H9 (cell line): ENCODE measurements around the gene ANKMY1. TPM values are rescaled to one million over a fixed set of nuclear protein-coding genes. Genes with fewer than 3 reads are reported as not detected.
A peak's percentile ranks its signal among the peaks of the same experiment; 100 is the strongest.

Source experiments
- DNase-seq: peaks from one replicate; pipeline ENCODE4 v3.0.0-alpha.2; 2017
- H2AFZ ChIP-seq: one replicate; pipeline ENCODE4 v1.6.1; 2013; ENCODE audit warnings: mild to moderate bottlenecking, low read length, control low read depth, moderate library complexity
- H2AK5ac ChIP-seq: 2 replicates; pipeline ENCODE4 v1.6.1; 2013; ENCODE audit warnings: low read length, control low read depth, mixed read lengths; ENCODE audit not compliant: insufficient read length
- H2BK120ac ChIP-seq: one replicate; pipeline ENCODE4 v1.6.1; 2013; ENCODE audit warnings: low read depth, mild to moderate bottlenecking, low read length, control low read depth, inconsistent platforms; ENCODE audit not compliant: poor library complexity, severe bottlenecking
- H2BK12ac ChIP-seq: 2 replicates; pipeline ENCODE4 v1.6.1; 2013; ENCODE audit warnings: low read length, control low read depth, mixed read lengths, low read depth; ENCODE audit not compliant: insufficient read length
- H2BK15ac ChIP-seq: 2 replicates; pipeline ENCODE4 v1.6.1; 2013; ENCODE audit warnings: low read depth, low read length, control low read depth
- H2BK20ac ChIP-seq: one replicate; pipeline ENCODE4 v1.6.1; 2013; ENCODE audit warnings: low read depth, mild to moderate bottlenecking, low read length, control low read depth, inconsistent platforms; ENCODE audit not compliant: poor library complexity, severe bottlenecking
- H2BK5ac ChIP-seq: 2 replicates; pipeline ENCODE4 v1.6.1; 2013; ENCODE audit warnings: low read length, control low read depth, mixed read lengths; ENCODE audit not compliant: insufficient read length
- H3K14ac ChIP-seq: 2 replicates; pipeline ENCODE4 v1.6.1; 2013; ENCODE audit warnings: low read length, control low read depth; ENCODE audit not compliant: insufficient read depth
- H3K18ac ChIP-seq: 2 replicates; pipeline ENCODE4 v1.6.1; 2013; ENCODE audit warnings: low read depth, mild to moderate bottlenecking, mixed read lengths, low read length, control low read depth; ENCODE audit not compliant: insufficient read length
- H3K23ac ChIP-seq: 2 replicates; pipeline ENCODE4 v1.6.1; 2013; ENCODE audit warnings: low read length, control low read depth, mixed read lengths, low read depth; ENCODE audit not compliant: insufficient read length
- H3K23me2 ChIP-seq: 2 replicates; pipeline ENCODE4 v1.6.1; 2013; ENCODE audit warnings: low read depth, mild to moderate bottlenecking, mixed read lengths, low read length, control low read depth; ENCODE audit not compliant: insufficient read length, poor library complexity, severe bottlenecking
- H3K27ac ChIP-seq: 2 replicates; pipeline ENCODE4 v1.5.1; 2013; ENCODE audit warnings: low read length, control low read depth, mixed read lengths, low read depth; ENCODE audit not compliant: insufficient read length
- H3K27me3 ChIP-seq: 2 replicates; pipeline ENCODE4 v1.6.1; 2013; ENCODE audit warnings: low read length, control low read depth, inconsistent platforms; ENCODE audit not compliant: insufficient read depth
- H3K4ac ChIP-seq: 2 replicates; pipeline ENCODE4 v1.6.1; 2013; ENCODE audit warnings: low read depth, mild to moderate bottlenecking, control low read depth, inconsistent platforms, low read length, moderate library complexity
- H3K4me1 ChIP-seq: 2 replicates; pipeline ENCODE4 v1.6.1; 2013; ENCODE audit warnings: low read length, control low read depth, inconsistent platforms; ENCODE audit not compliant: insufficient read depth
- H3K4me2 ChIP-seq: 2 replicates; pipeline ENCODE4 v1.6.1; 2013; ENCODE audit warnings: low read length, control low read depth, mixed read lengths; ENCODE audit not compliant: insufficient read length, insufficient read depth
- H3K56ac ChIP-seq: 2 replicates; pipeline ENCODE4 v1.6.1; 2013; ENCODE audit warnings: low read depth, mild to moderate bottlenecking, mixed read lengths, low read length, control low read depth; ENCODE audit not compliant: insufficient read length
- H3K79me1 ChIP-seq: 2 replicates; pipeline ENCODE4 v1.6.1; 2013; ENCODE audit warnings: low read depth, mild to moderate bottlenecking, moderate library complexity, low read length, control low read depth, inconsistent platforms; ENCODE audit not compliant: insufficient read depth, poor library complexity, severe bottlenecking
- H3K79me2 ChIP-seq: 2 replicates; pipeline ENCODE4 v1.6.1; 2013; ENCODE audit warnings: low read length, control low read depth, inconsistent platforms; ENCODE audit not compliant: insufficient read depth
- H3K9ac ChIP-seq: 2 replicates; pipeline ENCODE4 v1.6.1; 2013; ENCODE audit warnings: low read length, control low read depth, mixed read lengths; ENCODE audit not compliant: insufficient read length; ENCODE audit errors: extremely low read depth
- H3K9me3 ChIP-seq: one replicate; pipeline ENCODE4 v1.6.1; 2013; ENCODE audit warnings: low read depth, low read length, inconsistent platforms; ENCODE audit not compliant: control insufficient read depth
- H3T11ph ChIP-seq: one replicate; pipeline ENCODE4 v1.6.1; 2013; ENCODE audit warnings: mild to moderate bottlenecking, low read length, control low read depth, inconsistent platforms
- H4K20me1 ChIP-seq: one replicate; pipeline ENCODE4 v1.6.1; 2013; ENCODE audit not compliant: control insufficient read depth, insufficient read length, insufficient read depth
- H4K5ac ChIP-seq: 2 replicates; pipeline ENCODE4 v1.6.1; 2013; ENCODE audit warnings: low read depth, mild to moderate bottlenecking, mixed read lengths, low read length, control low read depth; ENCODE audit not compliant: insufficient read length
- H4K8ac ChIP-seq: replicated peaks from 2 replicates; pipeline ENCODE4 v1.6.1; 2013; ENCODE audit warnings: low read length, control low read depth, mixed read lengths, low read depth; ENCODE audit not compliant: insufficient read length
- H4K91ac ChIP-seq: 2 replicates; pipeline ENCODE4 v1.6.1; 2013; ENCODE audit warnings: low read depth, mild to moderate bottlenecking, moderate library complexity, mixed read lengths, low read length, control low read depth; ENCODE audit not compliant: insufficient read length
- H3K27ac Mint-ChIP-seq, 3 experiments: 2 replicates in 2 of 3; 3 replicates in 1 of 3; pipeline ENCODE4 v1.8.0; 2020 to 2021; ENCODE audit warnings: mixed read lengths in 3 of 3, mild to moderate bottlenecking in 1 of 3, moderate library complexity in 1 of 3
- H3K27me3 Mint-ChIP-seq: 2 replicates; pipeline ENCODE4 v1.8.0; 2021; ENCODE audit warnings: low read depth, mild to moderate bottlenecking, moderate library complexity, mixed read lengths
- H3K36me3 Mint-ChIP-seq, 3 experiments: 2 replicates in 2 of 3; 3 replicates in 1 of 3; pipeline ENCODE4 v1.8.0; 2020 to 2021; ENCODE audit warnings: low read depth in 3 of 3, mixed read lengths in 3 of 3; ENCODE audit not compliant: insufficient read depth in 1 of 3
- H3K4me1 Mint-ChIP-seq, 2 experiments: 2 replicates each; pipeline ENCODE4 v1.8.0; 2020; ENCODE audit warnings: mixed read lengths in 2 of 2
- H3K4me3 Mint-ChIP-seq, 2 experiments: 2 replicates in 1 of 2; 3 replicates in 1 of 2; pipeline ENCODE4 v1.8.0; 2020 to 2021; ENCODE audit warnings: mild to moderate bottlenecking in 2 of 2, mixed read lengths in 2 of 2, moderate library complexity in 1 of 2
- H3K9me3 Mint-ChIP-seq, 2 experiments: 2 replicates in 1 of 2; 3 replicates in 1 of 2; pipeline ENCODE4 v1.8.0; 2020; ENCODE audit warnings: mild to moderate bottlenecking in 2 of 2, mixed read lengths in 2 of 2, moderate library complexity in 1 of 2
- WGBS: extraction: QIAGEN DNeasy Blood & Tissue Kit; methylation state at CpG from one replicate; pipeline ENCODE4 v1.1.7; 2013; ENCODE audit warnings: missing lambda C conversion rate, low lambda C conversion rate, mixed read lengths; ENCODE audit not compliant: insufficient read length; ENCODE audit errors: extremely low coverage; 5-methylcytosine and 5-hydroxymethylcytosine counted together
- total RNA-seq: library from RNA; stranded (reverse); gene quantifications from 2 replicates; pipeline ENCODE4 v1.2.1, GENCODE V29; 2021
- TF ChIP-seq, protein P1 (sequence below): fragments of 200-600 bp; sonication (generic); conservative IDR thresholded peaks from 3 replicates; pipeline ENCODE4 v1.8.0; 2021; ENCODE audit warnings: antibody characterized with exemption, mild to moderate bottlenecking

The ANKMY1 gene
- total RNA-seq, 1 experiment from 2014 or later, result 13.7 TPM

- WGBS, result no CpG with 5 or more reads among the region's 22 CpGs
- Histone ChIP-seq H3K23ac (no peak overlapping the region), H3K27me3 (no peaks in the 10 kb centered on the region), H3K4ac (no peak overlapping the region), H2BK20ac (no peak overlapping the region), H2BK12ac (no peak overlapping the region), H2AK5ac (no peak overlapping the region), H2BK5ac (no peak overlapping the region), H3K79me1 (no peaks in the 10 kb centered on the region), H3K23me2 (no peaks in the 10 kb centered on the region), H4K20me1 (no peaks in the 10 kb centered on the region), H3K14ac (no peak overlapping the region), H3K4me2 (no peak overlapping the region), H3T11ph (no peak overlapping the region), H3K9me3 (no peaks in the 10 kb centered on the region), H2BK120ac (no peak overlapping the region), H4K91ac (no peak overlapping the region), H2BK15ac (no peak overlapping the region), H4K8ac (no peak overlapping the region), H3K27ac (no peak overlapping the region), H4K5ac (no peak overlapping the region), H2AFZ (no peak overlapping the region), H3K9ac (no peak overlapping the region), H3K18ac (no peak overlapping the region), H3K4me1 (no peaks in the 10 kb centered on the region), H3K56ac (no peak overlapping the region), H3K79me2 (no peaks in the 10 kb centered on the region)
- DNase-seq, result peak; percentile 22
- Mint-ChIP-seq H3K27me3 (no peaks in the 10 kb centered on the region), H3K4me1 (peaks cover 0 to 5% of the 10 kb centered on the region in 2 experiments; a peak in 1 of 4 replicates), H3K4me3 (no peak overlapping the region), H3K27ac (peak overlapping the region in 1 of 3 experiments; percentile 79; a peak in 1 of 7 replicates), H3K9me3 (no peaks in the 10 kb centered on the region), H3K36me3 (peaks cover 0 to 18% (median 16%) of the 10 kb centered on the region in 3 experiments; a peak in 6 of 7 replicates)
- TF ChIP-seq, protein P1, sequence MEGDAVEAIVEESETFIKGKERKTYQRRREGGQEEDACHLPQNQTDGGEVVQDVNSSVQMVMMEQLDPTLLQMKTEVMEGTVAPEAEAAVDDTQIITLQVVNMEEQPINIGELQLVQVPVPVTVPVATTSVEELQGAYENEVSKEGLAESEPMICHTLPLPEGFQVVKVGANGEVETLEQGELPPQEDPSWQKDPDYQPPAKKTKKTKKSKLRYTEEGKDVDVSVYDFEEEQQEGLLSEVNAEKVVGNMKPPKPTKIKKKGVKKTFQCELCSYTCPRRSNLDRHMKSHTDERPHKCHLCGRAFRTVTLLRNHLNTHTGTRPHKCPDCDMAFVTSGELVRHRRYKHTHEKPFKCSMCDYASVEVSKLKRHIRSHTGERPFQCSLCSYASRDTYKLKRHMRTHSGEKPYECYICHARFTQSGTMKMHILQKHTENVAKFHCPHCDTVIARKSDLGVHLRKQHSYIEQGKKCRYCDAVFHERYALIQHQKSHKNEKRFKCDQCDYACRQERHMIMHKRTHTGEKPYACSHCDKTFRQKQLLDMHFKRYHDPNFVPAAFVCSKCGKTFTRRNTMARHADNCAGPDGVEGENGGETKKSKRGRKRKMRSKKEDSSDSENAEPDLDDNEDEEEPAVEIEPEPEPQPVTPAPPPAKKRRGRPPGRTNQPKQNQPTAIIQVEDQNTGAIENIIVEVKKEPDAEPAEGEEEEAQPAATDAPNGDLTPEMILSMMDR, result no peak
These were observed 94.4 kb downstream of the ANKMY1 start for GRCh38 chr2:240463274-240463865.
